ENCODE results near the gene ACTA2. TPM values are rescaled to one million over a fixed set of nuclear protein-coding genes. Genes with fewer than 3 reads are reported as not detected.

Gene ACTA2
- total RNA-seq, 1 experiment from 2014 or later = 5.3 TPM

DNA sequence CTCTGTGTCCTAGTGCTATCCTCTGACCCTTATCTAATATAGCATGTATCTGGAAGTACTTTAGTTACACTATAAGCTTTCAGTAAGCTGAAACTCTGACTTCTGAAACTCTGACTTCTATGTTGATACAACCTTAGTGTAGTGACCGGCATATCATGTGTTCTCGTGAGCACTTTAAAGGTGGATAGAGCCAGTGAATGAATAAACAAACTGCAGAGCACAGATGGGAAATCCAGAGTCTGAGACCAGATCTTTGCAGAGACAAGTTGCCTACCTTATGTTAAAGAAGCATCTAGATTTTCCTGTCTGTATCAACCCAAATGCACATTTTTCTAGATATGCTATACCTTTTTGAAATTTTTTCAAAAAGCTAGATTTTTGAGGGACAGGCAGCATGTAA, 3.5 kb downstream of the ACTA2 start:
- Histone ChIP-seq H3K36me3 (ENCODE audit: low read depth) (no peaks in the 10 kb centered on the region), H4K20me1 (ENCODE audit: insufficient read depth) (no peaks in the 10 kb centered on the region), H2AFZ (no peak overlapping the region), H3K9me2 (ENCODE audit: insufficient read depth) (no peaks in the 10 kb centered on the region), H3K4me2 (no peak overlapping the region), H3K4me1 (replicated peaks; ENCODE audit: insufficient read depth) (no peaks in the 10 kb centered on the region), H3K79me2 (ENCODE audit: low read depth) (no peaks in the 10 kb centered on the region), H3K27ac (no peak overlapping the region), H3K9me3 (ENCODE audit: insufficient read depth, low read depth) (no peaks in the 10 kb centered on the region), H3K4me3 (no peak overlapping the region), H3F3A (ENCODE audit: insufficient read depth, low read depth) (no peaks in the 10 kb centered on the region), H3K27me3 (ENCODE audit: insufficient read depth, low read depth) (no peaks in the 10 kb centered on the region)
- DNase-seq = no peak
- TF ChIP-seq, protein P1, sequence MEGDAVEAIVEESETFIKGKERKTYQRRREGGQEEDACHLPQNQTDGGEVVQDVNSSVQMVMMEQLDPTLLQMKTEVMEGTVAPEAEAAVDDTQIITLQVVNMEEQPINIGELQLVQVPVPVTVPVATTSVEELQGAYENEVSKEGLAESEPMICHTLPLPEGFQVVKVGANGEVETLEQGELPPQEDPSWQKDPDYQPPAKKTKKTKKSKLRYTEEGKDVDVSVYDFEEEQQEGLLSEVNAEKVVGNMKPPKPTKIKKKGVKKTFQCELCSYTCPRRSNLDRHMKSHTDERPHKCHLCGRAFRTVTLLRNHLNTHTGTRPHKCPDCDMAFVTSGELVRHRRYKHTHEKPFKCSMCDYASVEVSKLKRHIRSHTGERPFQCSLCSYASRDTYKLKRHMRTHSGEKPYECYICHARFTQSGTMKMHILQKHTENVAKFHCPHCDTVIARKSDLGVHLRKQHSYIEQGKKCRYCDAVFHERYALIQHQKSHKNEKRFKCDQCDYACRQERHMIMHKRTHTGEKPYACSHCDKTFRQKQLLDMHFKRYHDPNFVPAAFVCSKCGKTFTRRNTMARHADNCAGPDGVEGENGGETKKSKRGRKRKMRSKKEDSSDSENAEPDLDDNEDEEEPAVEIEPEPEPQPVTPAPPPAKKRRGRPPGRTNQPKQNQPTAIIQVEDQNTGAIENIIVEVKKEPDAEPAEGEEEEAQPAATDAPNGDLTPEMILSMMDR (conservative IDR thresholded peaks at IDR 0.05) = no peak
- TF ChIP-seq EZH2 (IDR thresholded peaks at IDR 0.05; ENCODE audit: low read depth) = no peak
- ChIA-PET CTCF (no interaction called here), POLR2A (ENCODE audit: unreplicated experiment) (no interaction called here)
- no TSS peak for BruUV-seq (replicated peaks)
- intact Hi-C loops (cut with micrococcal nuclease; ENCODE audit: unreplicated experiment) = no loop called here

- no peaks in the 10 kb centered on the region for H4K20me1 ChIP-seq (ENCODE audit: insufficient read depth)
- intact Hi-C loops (cut with micrococcal nuclease; ENCODE audit: unreplicated experiment) = no loop called here
- BruUV-seq (replicated peaks) = no TSS peak
- TF ChIP-seq, protein P1 (conservative IDR thresholded peaks at IDR 0.05) = no peak
- no peak for TF ChIP-seq EZH2 (IDR thresholded peaks at IDR 0.05; ENCODE audit: low read depth)
- no peak overlapping the region for H3K4me3 ChIP-seq
- no peaks in the 10 kb centered on the region for H3F3A ChIP-seq (ENCODE audit: insufficient read depth, low read depth)
- H3K27me3 ChIP-seq (ENCODE audit: insufficient read depth, low read depth) = no peaks in the 10 kb centered on the region
- no peaks in the 10 kb centered on the region for H3K79me2 ChIP-seq (ENCODE audit: low read depth)
- POLR2A ChIA-PET (ENCODE audit: unreplicated experiment) = no interaction called here
- H3K4me2 ChIP-seq = no peak overlapping the region
- H3K36me3 ChIP-seq (ENCODE audit: low read depth) = no peaks in the 10 kb centered on the region
- no peak overlapping the region for H2AFZ ChIP-seq
- no peaks in the 10 kb centered on the region for H3K9me2 ChIP-seq (ENCODE audit: insufficient read depth)
- no peaks in the 10 kb centered on the region for H3K9me3 ChIP-seq (ENCODE audit: insufficient read depth, low read depth)
- no peak for DNase-seq
- no peak overlapping the region for H3K27ac ChIP-seq
- CTCF ChIA-PET = no interaction called here
- no peaks in the 10 kb centered on the region for H3K4me1 ChIP-seq (replicated peaks; ENCODE audit: insufficient read depth)
Observed at GRCh38 chr10:88946965-88947590, 5.5 kb downstream of the ACTA2 start.

- TF ChIP-seq, protein P1 (conservative IDR thresholded peaks at IDR 0.05) = no peak
- no peak for TF ChIP-seq EZH2 (IDR thresholded peaks at IDR 0.05; ENCODE audit: low read depth)
- ChIA-PET CTCF (no interaction called here), POLR2A (ENCODE audit: unreplicated experiment) (no interaction called here)
- Histone ChIP-seq H3K4me1 (replicated peaks; ENCODE audit: insufficient read depth) (no peaks in the 10 kb centered on the region), H3K27ac (no peak overlapping the region), H3K79me2 (ENCODE audit: low read depth) (no peaks in the 10 kb centered on the region), H2AFZ (no peak overlapping the region), H3K9me2 (ENCODE audit: insufficient read depth) (no peaks in the 10 kb centered on the region), H3K4me2 (no peak overlapping the region), H3K9me3 (ENCODE audit: insufficient read depth, low read depth) (no peaks in the 10 kb centered on the region), H3K4me3 (no peak overlapping the region), H4K20me1 (ENCODE audit: insufficient read depth) (no peaks in the 10 kb centered on the region), H3K27me3 (ENCODE audit: insufficient read depth, low read depth) (no peaks in the 10 kb centered on the region), H3K36me3 (ENCODE audit: low read depth) (no peaks in the 10 kb centered on the region), H3F3A (ENCODE audit: insufficient read depth, low read depth) (no peaks in the 10 kb centered on the region)
- intact Hi-C loops (cut with micrococcal nuclease; ENCODE audit: unreplicated experiment) = no loop called here
- BruUV-seq (replicated peaks) = no TSS peak
- no peak for DNase-seq
Observed at GRCh38 chr10:88946200-88946599, 6.4 kb downstream of the ACTA2 start.

Data from PC-9 (cell line).